ENCODE data around the gene NBAS. TPM values are rescaled to one million over a fixed set of nuclear protein-coding genes. Genes with fewer than 3 reads are reported as not detected.

Gene NBAS
- polyA plus RNA-seq, 1 experiment: 35.6 TPM

DNA sequence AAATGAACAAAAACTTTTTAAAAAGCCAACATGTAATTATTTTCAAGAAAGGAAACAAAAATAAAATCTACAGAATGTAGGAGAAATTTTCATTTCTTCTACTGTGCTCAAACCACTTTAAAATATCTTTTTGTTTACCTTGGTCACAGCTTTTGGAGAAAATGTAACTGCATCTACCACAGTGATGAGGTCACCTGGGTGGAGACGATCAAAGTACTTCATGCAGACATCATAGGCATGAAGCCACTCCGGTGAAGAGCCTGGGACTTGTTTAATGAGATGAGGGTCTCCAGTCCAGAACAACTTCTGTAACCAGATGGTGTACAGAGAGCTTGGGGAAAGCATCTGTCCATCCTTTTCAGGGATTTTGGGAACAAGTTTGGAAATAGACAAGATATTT is 285.8 kb downstream of the NBAS start:
- TF ChIP-seq, protein P1, sequence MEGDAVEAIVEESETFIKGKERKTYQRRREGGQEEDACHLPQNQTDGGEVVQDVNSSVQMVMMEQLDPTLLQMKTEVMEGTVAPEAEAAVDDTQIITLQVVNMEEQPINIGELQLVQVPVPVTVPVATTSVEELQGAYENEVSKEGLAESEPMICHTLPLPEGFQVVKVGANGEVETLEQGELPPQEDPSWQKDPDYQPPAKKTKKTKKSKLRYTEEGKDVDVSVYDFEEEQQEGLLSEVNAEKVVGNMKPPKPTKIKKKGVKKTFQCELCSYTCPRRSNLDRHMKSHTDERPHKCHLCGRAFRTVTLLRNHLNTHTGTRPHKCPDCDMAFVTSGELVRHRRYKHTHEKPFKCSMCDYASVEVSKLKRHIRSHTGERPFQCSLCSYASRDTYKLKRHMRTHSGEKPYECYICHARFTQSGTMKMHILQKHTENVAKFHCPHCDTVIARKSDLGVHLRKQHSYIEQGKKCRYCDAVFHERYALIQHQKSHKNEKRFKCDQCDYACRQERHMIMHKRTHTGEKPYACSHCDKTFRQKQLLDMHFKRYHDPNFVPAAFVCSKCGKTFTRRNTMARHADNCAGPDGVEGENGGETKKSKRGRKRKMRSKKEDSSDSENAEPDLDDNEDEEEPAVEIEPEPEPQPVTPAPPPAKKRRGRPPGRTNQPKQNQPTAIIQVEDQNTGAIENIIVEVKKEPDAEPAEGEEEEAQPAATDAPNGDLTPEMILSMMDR (IDR thresholded peaks at IDR 0.05; ENCODE audit: insufficient read depth, low read depth, low read length): no peak
- Histone ChIP-seq H3K27me3 (ENCODE audit: control insufficient read depth, insufficient read depth, low read length) (no peaks in the 10 kb centered on the region), H3K36me3 (ENCODE audit: control insufficient read depth, insufficient read depth, low read length) (peaks cover 2% of the 10 kb centered on the region; the same call in 1 of the 2 replicates), H3K4me3 (ENCODE audit: low read depth, low read length) (no peak overlapping the region)
- CTCF ChIA-PET: no interaction called here
- no peak for DNase-seq (ENCODE audit: low read depth)
- POLR2A ChIA-PET: no interaction called here

DNA sequence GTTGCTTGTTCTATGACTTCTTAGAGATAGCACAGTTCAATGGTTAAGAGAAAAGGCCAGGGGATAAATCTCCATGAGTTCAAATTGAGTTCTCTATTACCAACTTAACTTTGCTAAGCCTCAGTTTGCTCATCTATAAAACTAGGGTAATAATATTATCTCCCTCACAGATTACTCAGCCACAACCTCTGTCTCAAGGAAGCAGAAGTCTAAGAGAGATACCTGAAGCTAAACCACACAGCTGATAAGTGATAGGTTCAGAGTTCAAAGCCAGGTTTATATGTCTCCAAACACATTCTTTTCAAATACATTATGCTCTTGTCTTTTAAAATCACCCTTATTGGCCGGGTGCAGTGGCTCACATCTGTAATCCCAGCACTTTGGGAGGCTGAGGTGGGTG is 287.7 kb downstream of the NBAS start:
- ChIA-PET CTCF (interaction anchor here (1.0 kb wide), 1 partner anchor 11 kb away, joined by 3 read pairs; no protein-coding TSS in a partner anchor), POLR2A (no interaction called here)
- no peak for DNase-seq (ENCODE audit: low read depth)
- Histone ChIP-seq H3K27me3 (ENCODE audit: control insufficient read depth, insufficient read depth, low read length) (no peaks in the 10 kb centered on the region), H3K36me3 (ENCODE audit: control insufficient read depth, insufficient read depth, low read length) (peaks cover 2% of the 10 kb centered on the region; the same call in 1 of the 2 replicates), H3K4me3 (ENCODE audit: low read depth, low read length) (no peak overlapping the region)
- TF ChIP-seq, protein P1 (IDR thresholded peaks at IDR 0.05; ENCODE audit: insufficient read depth, low read depth, low read length): no peak

DNA sequence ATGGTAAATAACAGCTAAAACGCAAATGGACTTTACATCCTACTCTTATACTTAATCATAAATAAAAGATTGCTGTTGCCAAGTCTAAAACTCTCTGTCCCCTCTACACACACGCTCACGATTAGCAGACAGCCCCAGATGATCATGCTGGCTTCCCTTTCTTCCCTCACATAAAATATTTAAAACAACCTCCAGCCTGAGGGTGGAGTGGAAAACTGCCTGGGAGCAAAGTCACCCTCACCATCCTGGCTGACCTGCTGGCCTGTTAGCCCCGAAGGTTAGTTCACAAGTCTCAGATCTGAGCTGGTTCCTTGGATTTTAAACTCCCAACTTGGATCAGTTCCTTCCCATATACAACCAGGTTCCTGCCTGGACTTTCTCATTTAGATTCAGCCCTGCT is 288.2 kb downstream of the NBAS start:
- Histone ChIP-seq H3K27me3 (ENCODE audit: control insufficient read depth, insufficient read depth, low read length) (no peaks in the 10 kb centered on the region), H3K4me3 (ENCODE audit: low read depth, low read length) (no peak overlapping the region), H3K36me3 (ENCODE audit: control insufficient read depth, insufficient read depth, low read length) (peaks cover 2% of the 10 kb centered on the region; the same call in 1 of the 2 replicates)
- DNase-seq (ENCODE audit: low read depth): no peak
- ChIA-PET POLR2A (no interaction called here), CTCF (interaction anchor here (1.0 to 1.1 kb wide), 2 partner anchors 12 to 32 kb away, joined by 3 read pairs; no protein-coding TSS in a partner anchor)
- TF ChIP-seq, protein P1 (IDR thresholded peaks at IDR 0.05; ENCODE audit: insufficient read depth, low read depth, low read length): no peak

DNA sequence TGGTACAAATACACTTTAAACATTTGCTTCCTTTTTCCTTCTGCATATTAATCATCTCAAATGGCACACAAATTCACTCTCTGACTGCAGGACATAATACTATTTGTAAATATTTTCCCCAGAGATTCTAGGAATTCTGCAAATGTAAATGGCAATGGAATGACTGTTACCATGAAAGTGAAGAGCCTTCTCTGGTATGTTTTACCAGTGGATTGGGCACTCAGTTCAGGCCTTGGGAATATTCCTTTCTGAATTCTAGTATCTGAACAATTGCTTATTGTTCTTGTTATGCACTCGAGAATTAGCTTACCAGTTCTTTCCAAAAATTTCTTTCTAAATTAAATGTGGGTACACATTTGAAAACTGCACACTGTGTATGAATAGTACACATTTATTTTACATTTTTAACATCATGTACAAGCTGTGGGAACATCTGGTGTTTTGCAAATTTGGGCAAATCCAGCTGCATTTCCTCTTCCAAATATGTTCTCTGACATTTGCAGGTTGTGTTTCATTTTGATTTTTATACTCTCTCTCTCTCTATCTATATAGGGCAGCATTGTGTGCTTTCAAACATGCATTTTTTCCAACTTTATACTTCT is 289.1 kb downstream of the NBAS start:
- no peak overlapping the region for H3K4me3 ChIP-seq (ENCODE audit: low read depth, low read length)
- H3K27me3 ChIP-seq (ENCODE audit: control insufficient read depth, insufficient read depth, low read length): no peaks in the 10 kb centered on the region
- ChIA-PET POLR2A (no interaction called here), CTCF (interaction anchor here (1.1 kb wide), 1 partner anchor 31 kb away, joined by 3 read pairs; no protein-coding TSS in a partner anchor)
- TF ChIP-seq, protein P1 (IDR thresholded peaks at IDR 0.05; ENCODE audit: insufficient read depth, low read depth, low read length): no peak
- H3K36me3 ChIP-seq (ENCODE audit: control insufficient read depth, insufficient read depth, low read length): peaks cover 2% of the 10 kb centered on the region; the same call in 1 of the 2 replicates
- no peak for DNase-seq (ENCODE audit: low read depth)

DNA sequence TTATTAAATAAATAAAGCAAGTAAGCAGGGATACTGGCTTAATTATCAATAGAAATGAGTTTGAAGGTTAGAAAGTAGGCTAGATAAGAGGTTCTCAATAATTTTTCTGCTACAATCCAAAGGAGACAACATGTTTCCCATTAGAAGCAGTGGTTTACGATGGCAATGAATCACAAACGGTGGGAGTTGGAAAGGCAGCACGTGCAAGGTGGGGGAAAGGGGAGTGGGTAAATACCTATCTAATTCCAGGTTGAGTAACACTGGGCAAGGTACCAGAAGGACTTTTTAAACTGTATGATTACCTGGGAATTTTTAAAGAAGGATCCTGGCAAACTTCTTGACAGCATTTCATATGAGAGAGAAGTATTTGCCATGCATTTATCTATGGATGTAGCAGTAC is 289.9 kb downstream of the NBAS start:
- POLR2A ChIA-PET: no interaction called here

More for the DNA sequence above, 289.9 kb downstream of the NBAS start:
- peaks cover 2% of the 10 kb centered on the region; the same call in 1 of the 2 replicates for H3K36me3 ChIP-seq (ENCODE audit: control insufficient read depth, insufficient read depth, low read length)
- TF ChIP-seq, protein P1 (IDR thresholded peaks at IDR 0.05; ENCODE audit: insufficient read depth, low read depth, low read length): no peak
- no peaks in the 10 kb centered on the region for H3K27me3 ChIP-seq (ENCODE audit: control insufficient read depth, insufficient read depth, low read length)
- CTCF ChIA-PET: no interaction called here
- no peak for DNase-seq (ENCODE audit: low read depth)
- no peak overlapping the region for H3K4me3 ChIP-seq (ENCODE audit: low read depth, low read length)

All from BJ (cell line).